ENCODE measurements around the gene TMEM238L. TPM values are rescaled to one million over a fixed set of nuclear protein-coding genes. Genes with fewer than 3 reads are reported as not detected.

Gene TMEM238L
- total RNA-seq, 4 donors from 2014 or later, result not detected

- no peak for ATAC-seq
- H3K9me3 ChIP-seq, result no peaks in the 10 kb centered on the region
- H3K4me3 ChIP-seq, result no peak overlapping the region
- H3K27me3 ChIP-seq, result no peaks in the 10 kb centered on the region
- TF ChIP-seq POLR2AphosphoS5 (IDR thresholded peaks at IDR 0.05) (no peak), POLR2A (IDR thresholded peaks at IDR 0.05) (no peak), CTCF (IDR thresholded peaks at IDR 0.05) (no peak), EP300 (IDR thresholded peaks at IDR 0.05) (no peak)
- no peaks in the 10 kb centered on the region for H3K36me3 ChIP-seq
- no peak overlapping the region for H3K27ac ChIP-seq
- WGBS, 2 donors (ENCODE audit: low coverage in 1 of 2), result 49 to 67% methylated on average over 10 to 11 of the region's 11 CpGs
- peaks cover 0 to 11% (median 9%) of the 10 kb centered on the region in 3 donors for H3K4me1 ChIP-seq
Measured at GRCh38 chr17:10797476-10798328, 6.2 kb downstream of the TMEM238L start.

- H3K9me3 ChIP-seq, result no peaks in the 10 kb centered on the region
- 34 to 45% methylated on average over 4 of the region's 4 CpGs for WGBS, 2 donors (ENCODE audit: low coverage in 1 of 2)
- H3K4me1 ChIP-seq, result peaks cover 0 to 34% (median 9%) of the 10 kb centered on the region in 3 donors
- no peak overlapping the region for H3K4me3 ChIP-seq
- H3K27ac ChIP-seq, result no peak overlapping the region
- no peaks in the 10 kb centered on the region for H3K36me3 ChIP-seq
- no peak for TF ChIP-seq POLR2A (IDR thresholded peaks at IDR 0.05)
- no peak for ATAC-seq
- no peaks in the 10 kb centered on the region for H3K27me3 ChIP-seq
Measured at GRCh38 chr17:10793816-10794215, 10.1 kb downstream of the TMEM238L start.

- TF ChIP-seq POLR2AphosphoS5 (IDR thresholded peaks at IDR 0.05) (no peak), CTCF (IDR thresholded peaks at IDR 0.05) (no peak), EP300 (IDR thresholded peaks at IDR 0.05) (no peak), POLR2A (IDR thresholded peaks at IDR 0.05) (no peak)
- no peaks in the 10 kb centered on the region for H3K36me3 ChIP-seq
- peaks cover 0 to 32% (median 7%) of the 10 kb centered on the region in 3 donors for H3K4me1 ChIP-seq
- H3K9me3 ChIP-seq, result no peaks in the 10 kb centered on the region
- no peak overlapping the region for H3K4me3 ChIP-seq
- no peak for ATAC-seq
- H3K27me3 ChIP-seq, result no peaks in the 10 kb centered on the region
- 90 to 95% methylated on average over 6 to 7 of the region's 7 CpGs for WGBS, 2 donors (ENCODE audit: low coverage in 1 of 2)
- no peak overlapping the region for H3K27ac ChIP-seq
Measured at GRCh38 chr17:10793256-10793655, 10.6 kb downstream of the TMEM238L start.

GRCh38 chr17:10792151-10792550 lies 11.7 kb downstream of the TMEM238L start:
- no peak overlapping the region for H3K27ac ChIP-seq
- H3K4me3 ChIP-seq, result no peak overlapping the region
- H3K36me3 ChIP-seq, result no peaks in the 10 kb centered on the region
- WGBS, 2 donors (ENCODE audit: low coverage in 1 of 2), result 66% methylated on average over 3 of the region's 8 CpGs; no CpG with 5 or more reads in 1 of the 2 donors
- peaks cover 0 to 23% (median 0%) of the 10 kb centered on the region in 3 donors for H3K4me1 ChIP-seq
- no peak for ATAC-seq
- TF ChIP-seq POLR2AphosphoS5 (IDR thresholded peaks at IDR 0.05), result no peak
- TF ChIP-seq POLR2A (IDR thresholded peaks at IDR 0.05), result no peak
- TF ChIP-seq CTCF (IDR thresholded peaks at IDR 0.05), result no peak
- TF ChIP-seq EP300 (IDR thresholded peaks at IDR 0.05), result no peak
- no peaks in the 10 kb centered on the region for H3K9me3 ChIP-seq
- H3K27me3 ChIP-seq, result no peaks in the 10 kb centered on the region

GRCh38 chr17:10790491-10791401 lies 13.2 kb downstream of the TMEM238L start:
- Histone ChIP-seq H3K4me3 (no peak overlapping the region), H3K27me3 (no peaks in the 10 kb centered on the region), H3K9me3 (no peaks in the 10 kb centered on the region), H3K27ac (no peak overlapping the region), H3K36me3 (no peaks in the 10 kb centered on the region), H3K4me1 (peaks cover 0 to 23% (median 0%) of the 10 kb centered on the region in 3 donors)
- ATAC-seq, result no peak
- WGBS, 2 donors (ENCODE audit: low coverage in 1 of 2), result 66 to 73% methylated on average over 9 of the region's 9 CpGs
- TF ChIP-seq CTCF (IDR thresholded peaks at IDR 0.05), result no peak
- TF ChIP-seq POLR2AphosphoS5 (IDR thresholded peaks at IDR 0.05), result no peak
- no peak for TF ChIP-seq EP300 (IDR thresholded peaks at IDR 0.05)
- TF ChIP-seq POLR2A (IDR thresholded peaks at IDR 0.05), result no peak

Data from gastroesophageal sphincter (tissue), 4 donors.